Uterine smooth muscle cell (primary cell): ENCODE measurements around the gene RECQL5. TPM values are rescaled to one million over a fixed set of nuclear protein-coding genes. Genes with fewer than 3 reads are reported as not detected.

ENCODE experiments used
- total RNA-seq: library from RNA; depleted of rRNA; stranded (reverse); fragments of >200 nt; gene quantifications from 2 replicates; pipeline ENCODE4 v1.2.3, GENCODE V29; 2014

The RECQL5 gene
- total RNA-seq, result 19.1 and 23.4 TPM in 2 replicates

GRCh38 chr17:75666959-75667790 lies at the start of gene RECQL5, which contains the start of gene SAP30BP:
RECQL5 (minus strand) TSS chr17:75667154; CDS start chr17:75666557, 597 bp downstream.
SAP30BP (plus strand) TSS chr17:75667338; CDS start chr17:75667373, 35 bp downstream.

DNA sequence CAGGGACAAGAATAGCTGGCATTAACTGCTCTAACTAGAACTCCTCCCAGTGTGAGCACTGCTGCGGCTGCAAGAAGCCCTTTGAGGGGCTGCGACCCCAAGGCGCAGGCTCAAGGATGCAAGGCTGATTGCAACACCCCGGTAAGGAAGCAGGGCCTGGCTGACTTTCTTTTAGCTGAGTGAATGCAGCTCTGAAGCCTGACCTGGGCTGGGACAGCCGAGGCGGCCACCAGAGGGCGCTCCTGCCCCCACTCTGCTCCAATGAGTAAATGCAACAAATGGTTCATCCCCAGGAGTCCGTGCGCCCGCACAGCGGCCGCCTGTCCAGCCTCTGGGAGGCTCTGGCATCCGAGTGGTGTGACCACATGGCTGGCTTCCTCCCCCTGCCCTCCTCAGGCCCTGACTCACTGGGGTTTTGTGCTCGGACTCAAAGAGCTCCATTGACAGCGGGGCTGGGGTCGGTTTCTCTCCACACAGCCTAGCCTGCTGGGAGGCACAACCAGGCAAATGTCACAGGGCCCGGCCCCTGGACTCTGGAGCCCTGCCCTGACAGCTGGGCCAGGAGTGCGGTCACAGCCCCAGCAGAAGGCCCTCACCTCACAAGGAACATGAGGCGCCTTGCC lies 34.0 kb downstream of the RECQL5 start, which contains the start of gene SMIM5:
SMIM5 (plus strand) TSS at position 572 of the 623 bp plus-strand sequence. CDS start 6,768 bp downstream, outside the sequence.

GRCh38 chr17:75587675-75588595 lies 79.0 kb downstream of the RECQL5 start, which contains the start of gene MYO15B:
MYO15B (plus strand) TSS chr17:75587800; CDS start chr17:75588058, 258 bp downstream.

Other genes with a start within 250 kb of the RECQL5 start
- gene TMEM94, start 210.5 kb downstream of the RECQL5 start, total RNA-seq, result 36.4 and 38.3 TPM in 2 replicates
- gene CASKIN2, start 151.6 kb downstream of the RECQL5 start, total RNA-seq, result 6.2 and 6.6 TPM in 2 replicates
- gene TSEN54, start 150.6 kb downstream of the RECQL5 start, total RNA-seq, result 13.5 and 15.7 TPM in 2 replicates
- 0.12 and 0.33 TPM in 2 replicates for gene LLGL2, start 141.5 kb downstream of the RECQL5 start, total RNA-seq
- gene MYO15B, start 79.4 kb downstream of the RECQL5 start, total RNA-seq, result 6.3 and 9.4 TPM in 2 replicates
- not detected in 2 replicates for gene SMIM5, start 33.7 kb downstream of the RECQL5 start, total RNA-seq
- gene SAP30BP, start 184 bp upstream of the RECQL5 start, total RNA-seq, result 56.0 and 84.6 TPM in 2 replicates
- gene ITGB4, start 54.3 kb upstream of the RECQL5 start, total RNA-seq, result under 0.01 and 0.62 TPM in 2 replicates
- 39.5 and 41.5 TPM in 2 replicates for gene GALK1, start 98.0 kb upstream of the RECQL5 start, total RNA-seq
- gene UNK, start 117.7 kb upstream of the RECQL5 start, total RNA-seq, result 17.1 and 19.6 TPM in 2 replicates
- 1.00 and 1.2 TPM in 2 replicates for gene UNC13D, start 177.2 kb upstream of the RECQL5 start, total RNA-seq
- 20.4 and 26.5 TPM in 2 replicates for gene WBP2, start 188.2 kb upstream of the RECQL5 start, total RNA-seq
- gene TRIM47, start 211.4 kb upstream of the RECQL5 start, total RNA-seq, result 3.2 and 4.5 TPM in 2 replicates
- gene TRIM65, start 229.8 kb upstream of the RECQL5 start, total RNA-seq, result 23.2 and 23.8 TPM in 2 replicates
- 31.6 and 33.8 TPM in 2 replicates for gene MRPL38, start 237.7 kb upstream of the RECQL5 start, total RNA-seq